ENCODE data around the gene IL24. TPM values are rescaled to one million over a fixed set of nuclear protein-coding genes. Genes with fewer than 3 reads are reported as not detected.
A peak's percentile ranks its signal among the peaks of the same experiment; 100 is the strongest.

Gene IL24
- total RNA-seq, 1 donor from 2014 or later = not detected

GRCh38 chr1:206868264-206868663, 29.0 kb upstream of the IL24 start:
- peaks cover 7% of the 10 kb centered on the region for H3K4me1 ChIP-seq
- no peaks in the 10 kb centered on the region for H3K9me3 ChIP-seq
- no peak for TF ChIP-seq CTCF (IDR thresholded peaks at IDR 0.05)
- no peaks in the 10 kb centered on the region for H3K27me3 ChIP-seq (ENCODE audit: low read depth)
- ATAC-seq (no peak), DNase-seq (no peak)
- intact Hi-C loops (cut with DNase I) = loop anchor here (10.0 kb wide), 1 partner anchor 47 kb away; no protein-coding TSS in a partner anchor
- no peak overlapping the region for H3K27ac ChIP-seq
- H3K36me3 ChIP-seq = no peaks in the 10 kb centered on the region
- H3K4me3 ChIP-seq = no peak overlapping the region

- peaks cover under 1% of the 10 kb centered on the region for H3K9me3 ChIP-seq
- H3K36me3 ChIP-seq = no peaks in the 10 kb centered on the region
- no peak for DNase-seq
- ATAC-seq = no peak
- intact Hi-C loops (cut with DNase I) = no loop called here
- no peaks in the 10 kb centered on the region for H3K27me3 ChIP-seq (ENCODE audit: low read depth)
- no peak overlapping the region for H3K27ac ChIP-seq
- H3K4me1 ChIP-seq = no peaks in the 10 kb centered on the region
- H3K4me3 ChIP-seq = no peak overlapping the region
- TF ChIP-seq CTCF (IDR thresholded peaks at IDR 0.05) = no peak
These were observed 25.1 kb upstream of the IL24 start for GRCh38 chr1:206872139-206872538.

GRCh38 chr1:206873603-206874188, 23.5 kb upstream of the IL24 start:
- H3K9me3 ChIP-seq = peaks cover 16% of the 10 kb centered on the region
- H3K27me3 ChIP-seq (ENCODE audit: low read depth) = no peaks in the 10 kb centered on the region
- intact Hi-C loops (cut with DNase I) = no loop called here
- DNase-seq = no peak
- ATAC-seq = peak; percentile 74 to 79
- H3K27ac ChIP-seq = no peak overlapping the region
- H3K36me3 ChIP-seq = no peaks in the 10 kb centered on the region
- no peaks in the 10 kb centered on the region for H3K4me1 ChIP-seq
- no peak for TF ChIP-seq CTCF (IDR thresholded peaks at IDR 0.05)
- no peak overlapping the region for H3K4me3 ChIP-seq

GRCh38 chr1:206875752-206876377, 21.4 kb upstream of the IL24 start:
- intact Hi-C loops (cut with DNase I) = no loop called here
- no peak for TF ChIP-seq CTCF (IDR thresholded peaks at IDR 0.05)
- ATAC-seq (no peak), DNase-seq (no peak)
- H3K9me3 ChIP-seq = peaks cover 19% of the 10 kb centered on the region
- no peaks in the 10 kb centered on the region for H3K36me3 ChIP-seq
- no peaks in the 10 kb centered on the region for H3K4me1 ChIP-seq
- H3K27me3 ChIP-seq (ENCODE audit: low read depth) = no peaks in the 10 kb centered on the region
- H3K27ac ChIP-seq = no peak overlapping the region
- no peak overlapping the region for H3K4me3 ChIP-seq

- intact Hi-C loops (cut with DNase I) = no loop called here
These were observed 18.8 kb upstream of the IL24 start for GRCh38 chr1:206878456-206878855.

More at GRCh38 chr1:206878456-206878855, 18.8 kb upstream of the IL24 start:
- ATAC-seq = no peak
- Histone ChIP-seq H3K4me3 (no peak overlapping the region), H3K27ac (no peak overlapping the region), H3K4me1 (no peaks in the 10 kb centered on the region), H3K27me3 (ENCODE audit: low read depth) (no peaks in the 10 kb centered on the region), H3K36me3 (no peaks in the 10 kb centered on the region), H3K9me3 (peaks cover 19% of the 10 kb centered on the region)
- no peak for TF ChIP-seq CTCF (IDR thresholded peaks at IDR 0.05)
- DNase-seq = no peak
